Immature natural killer cell (primary cell): ENCODE results near the gene EML6. TPM values are rescaled to one million over a fixed set of nuclear protein-coding genes. Genes with fewer than 3 reads are reported as not detected.

Source experiments
- DNase-seq, 3 donors: peaks; one replicate each; pipeline ENCODE4 v3.0.0; 2022; ENCODE audit warnings: mixed read lengths in 1 of 3
- H3K27ac Mint-ChIP-seq, 6 donors: one replicate each; pipeline ENCODE4 v1.8.0; 2020; ENCODE audit warnings: mixed read lengths in 6 of 6, mild to moderate bottlenecking in 5 of 6, inconsistent platforms in 4 of 6, moderate library complexity in 3 of 6
- H3K27me3 Mint-ChIP-seq, 3 donors: one replicate each; pipeline ENCODE4 v1.8.0; 2020 to 2021; ENCODE audit warnings: low read depth in 3 of 3, mild to moderate bottlenecking in 3 of 3, mixed read lengths in 3 of 3, moderate library complexity in 3 of 3, inconsistent platforms in 1 of 3
- H3K36me3 Mint-ChIP-seq, 3 donors: one replicate each; pipeline ENCODE4 v1.8.0; 2020; ENCODE audit warnings: mixed read lengths in 3 of 3, inconsistent platforms in 2 of 3, mild to moderate bottlenecking in 2 of 3
- H3K4me1 Mint-ChIP-seq, 2 donors: one replicate each; pipeline ENCODE4 v1.8.0; 2020; ENCODE audit warnings: inconsistent platforms in 2 of 2, mild to moderate bottlenecking in 2 of 2, mixed read lengths in 2 of 2, moderate library complexity in 1 of 2
- H3K4me3 Mint-ChIP-seq, 5 donors: one replicate each; pipeline ENCODE4 v1.8.0; 2020; ENCODE audit warnings: mild to moderate bottlenecking in 5 of 5, mixed read lengths in 5 of 5, inconsistent platforms in 3 of 5, moderate library complexity in 3 of 5
- H3K9me3 Mint-ChIP-seq, 6 donors: one replicate each; pipeline ENCODE4 v1.8.0; 2020; ENCODE audit warnings: mild to moderate bottlenecking in 6 of 6, mixed read lengths in 6 of 6, inconsistent platforms in 4 of 6, moderate library complexity in 3 of 6
- polyA plus RNA-seq, 3 donors: library from polyadenylated mRNA; unstranded; fragments of 300-500 nt; fragmentation: Illumina TruSeq; gene quantifications; one replicate each; pipeline ENCODE4 v1.2.3, GENCODE V29; 2021

EML6 gene
- polyA plus RNA-seq, 3 donors from 2014 or later, result 0.02 TPM; not detected in 2

DNA sequence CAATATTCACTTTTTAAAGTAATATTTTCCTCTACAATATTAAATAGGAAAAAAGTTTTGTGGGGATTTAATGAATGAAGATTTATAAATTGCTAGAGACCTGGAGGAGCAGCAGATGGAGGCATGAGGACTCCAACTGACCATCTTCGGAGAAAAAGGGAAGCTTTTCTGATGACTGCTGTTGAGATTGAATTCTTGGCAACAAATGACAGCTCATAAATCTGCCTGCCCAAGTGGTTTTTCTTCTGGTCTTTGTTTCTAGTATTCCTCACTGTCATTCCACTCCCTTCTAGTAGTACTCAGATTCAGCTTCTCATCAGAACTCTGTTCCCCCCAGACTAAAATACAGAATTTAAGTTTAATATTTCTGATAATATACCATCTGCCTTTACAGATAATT lies 157.0 kb downstream of the EML6 start:
- H3K4me3 Mint-ChIP-seq, result no peak overlapping the region
- H3K4me1 Mint-ChIP-seq, result no peaks in the 10 kb centered on the region
- no peak for DNase-seq
- H3K36me3 Mint-ChIP-seq, result no peaks in the 10 kb centered on the region
- no peaks in the 10 kb centered on the region for H3K9me3 Mint-ChIP-seq
- peaks cover 0 to 3% (median 2%) of the 10 kb centered on the region in 3 donors for H3K27me3 Mint-ChIP-seq
- no peak overlapping the region for H3K27ac Mint-ChIP-seq

DNA sequence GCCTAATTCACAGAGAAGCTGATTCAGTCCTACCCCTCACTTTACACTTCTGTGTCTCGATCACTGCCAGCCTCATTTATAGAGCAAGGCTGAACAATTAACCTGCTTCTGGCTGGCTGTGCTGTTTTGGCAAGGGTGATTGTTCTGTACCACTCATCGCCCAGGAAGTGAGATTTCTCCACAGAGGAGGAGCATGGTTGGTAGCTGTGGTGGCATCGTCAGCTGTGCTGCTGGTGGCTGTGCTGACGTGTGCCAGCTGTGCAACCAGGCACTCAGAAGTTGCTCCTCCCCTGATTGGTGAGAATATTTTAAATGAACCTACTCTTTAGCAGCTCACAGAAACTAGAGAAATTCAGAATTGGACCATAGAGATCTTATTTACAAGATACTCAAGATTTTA lies 158.3 kb downstream of the EML6 start:
- no peak overlapping the region for H3K27ac Mint-ChIP-seq
- H3K36me3 Mint-ChIP-seq, result no peaks in the 10 kb centered on the region
- H3K4me1 Mint-ChIP-seq, result no peaks in the 10 kb centered on the region
- DNase-seq, result no peak
- no peaks in the 10 kb centered on the region for H3K9me3 Mint-ChIP-seq
- peaks cover 0 to 3% (median 2%) of the 10 kb centered on the region in 3 donors for H3K27me3 Mint-ChIP-seq
- H3K4me3 Mint-ChIP-seq, result no peak overlapping the region

DNA sequence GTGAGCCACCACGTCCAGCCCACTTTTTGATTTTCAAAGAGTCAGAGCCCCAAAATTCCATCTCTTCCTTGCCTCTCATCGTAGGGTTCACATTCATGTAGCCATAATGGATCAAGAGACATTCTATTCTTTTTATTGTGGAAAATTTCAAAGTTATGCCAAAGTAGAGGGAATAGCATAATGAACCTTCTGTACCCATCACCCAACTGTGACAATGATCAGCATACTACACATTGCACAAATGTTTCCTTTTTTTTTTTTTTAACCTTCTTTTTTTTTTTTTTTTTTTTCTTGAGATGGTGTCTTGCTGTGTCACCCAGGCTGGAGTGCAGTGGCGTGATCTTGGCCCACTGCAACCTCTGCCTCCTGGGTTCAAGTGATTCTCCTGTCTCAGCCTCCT lies 162.4 kb downstream of the EML6 start:
- no peaks in the 10 kb centered on the region for H3K4me1 Mint-ChIP-seq
- H3K27me3 Mint-ChIP-seq, result peaks cover 0 to 5% (median 2%) of the 10 kb centered on the region in 3 donors
- peaks cover 0 to 2% (median 0%) of the 10 kb centered on the region in 6 donors for H3K9me3 Mint-ChIP-seq
- DNase-seq, result no peak
- H3K4me3 Mint-ChIP-seq, result no peak overlapping the region
- no peak overlapping the region for H3K27ac Mint-ChIP-seq
- H3K36me3 Mint-ChIP-seq, result no peaks in the 10 kb centered on the region

DNA sequence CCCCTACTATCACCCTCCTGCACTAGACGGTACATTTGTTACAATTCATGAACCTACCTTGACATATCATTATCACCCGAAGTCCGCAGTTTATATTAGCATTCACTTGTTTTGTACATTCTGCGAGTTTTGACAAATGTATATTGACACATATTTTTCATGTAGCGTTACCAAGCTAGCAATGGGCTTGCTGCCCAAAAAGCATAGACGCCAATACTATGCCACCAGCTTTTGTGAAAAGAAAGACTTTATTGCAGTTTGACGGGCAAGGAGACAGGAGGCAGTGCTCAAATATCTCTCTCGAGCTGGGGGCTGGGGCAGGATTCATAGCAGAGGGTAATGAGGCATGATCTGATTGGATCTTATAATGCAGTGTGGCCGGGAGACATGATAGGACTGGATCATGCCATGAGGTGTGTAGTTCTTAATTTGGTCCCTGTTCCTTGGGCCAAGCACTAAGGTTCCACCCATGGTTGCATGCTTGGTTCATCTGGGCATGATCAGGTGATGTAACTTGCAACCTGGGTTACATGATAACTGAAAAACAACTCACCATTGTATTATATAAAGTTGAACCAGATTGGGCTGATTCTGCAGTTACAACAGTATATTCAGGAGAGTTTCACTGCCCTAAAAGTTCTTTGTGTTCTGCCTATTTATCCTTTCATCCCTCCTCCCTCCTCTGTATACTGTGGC lies 164.5 kb downstream of the EML6 start:
- Mint-ChIP-seq H3K36me3 (no peaks in the 10 kb centered on the region), H3K9me3 (peaks cover 0 to 2% (median 0%) of the 10 kb centered on the region in 6 donors), H3K27me3 (peaks cover 0 to 5% (median 2%) of the 10 kb centered on the region in 3 donors), H3K4me1 (no peaks in the 10 kb centered on the region), H3K27ac (no peak overlapping the region), H3K4me3 (no peak overlapping the region)
- DNase-seq, result no peak

DNA sequence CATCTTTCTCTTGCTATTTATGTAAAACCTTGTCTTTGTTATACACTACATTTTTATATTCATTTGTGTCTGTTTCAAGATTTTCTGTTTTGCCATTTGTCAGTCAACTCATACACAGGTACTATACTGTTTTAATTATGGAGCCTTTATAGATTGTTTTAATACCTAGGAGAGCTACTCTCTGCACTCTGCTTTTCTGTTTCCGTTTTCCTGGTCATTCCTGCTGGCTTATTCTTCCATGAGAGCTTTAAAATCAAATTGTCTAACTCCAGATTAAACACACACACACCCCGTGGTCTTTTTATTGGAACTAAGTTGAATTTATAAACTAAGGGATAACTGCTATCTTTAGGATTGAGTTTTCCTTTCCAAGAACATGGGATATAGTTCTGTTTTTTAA lies 165.6 kb downstream of the EML6 start:
- no peak for DNase-seq
- Mint-ChIP-seq H3K27me3 (peaks cover 0 to 5% (median 2%) of the 10 kb centered on the region in 3 donors), H3K9me3 (peaks cover 0 to 2% (median 0%) of the 10 kb centered on the region in 6 donors), H3K4me3 (no peak overlapping the region), H3K27ac (no peak overlapping the region), H3K4me1 (no peaks in the 10 kb centered on the region), H3K36me3 (no peaks in the 10 kb centered on the region)

DNA sequence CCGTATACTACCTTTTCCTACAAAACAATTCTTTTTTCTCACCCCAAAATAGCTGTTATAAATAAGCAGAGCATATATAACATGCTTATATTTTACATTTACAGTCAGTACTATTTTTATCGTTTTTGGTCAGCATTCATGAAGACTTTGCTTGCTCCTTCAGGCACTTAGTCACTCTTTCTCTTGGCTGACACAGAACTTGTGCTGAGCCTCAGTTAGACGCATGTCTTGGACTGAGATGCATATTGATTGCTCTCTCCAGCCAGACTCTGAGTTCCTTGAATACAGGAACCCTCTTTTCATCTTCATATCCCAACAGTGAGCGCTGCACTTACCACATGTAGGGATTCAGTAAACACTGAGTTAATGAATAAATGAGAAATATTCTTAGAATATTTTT lies 168.4 kb downstream of the EML6 start:
- H3K27me3 Mint-ChIP-seq, result peaks cover 0 to 3% (median 2%) of the 10 kb centered on the region in 3 donors
- peaks cover 0 to 2% (median 0%) of the 10 kb centered on the region in 6 donors for H3K9me3 Mint-ChIP-seq
- no peak overlapping the region for H3K27ac Mint-ChIP-seq
- no peak for DNase-seq
- H3K36me3 Mint-ChIP-seq, result no peaks in the 10 kb centered on the region
- H3K4me3 Mint-ChIP-seq, result no peak overlapping the region
- no peaks in the 10 kb centered on the region for H3K4me1 Mint-ChIP-seq

DNA sequence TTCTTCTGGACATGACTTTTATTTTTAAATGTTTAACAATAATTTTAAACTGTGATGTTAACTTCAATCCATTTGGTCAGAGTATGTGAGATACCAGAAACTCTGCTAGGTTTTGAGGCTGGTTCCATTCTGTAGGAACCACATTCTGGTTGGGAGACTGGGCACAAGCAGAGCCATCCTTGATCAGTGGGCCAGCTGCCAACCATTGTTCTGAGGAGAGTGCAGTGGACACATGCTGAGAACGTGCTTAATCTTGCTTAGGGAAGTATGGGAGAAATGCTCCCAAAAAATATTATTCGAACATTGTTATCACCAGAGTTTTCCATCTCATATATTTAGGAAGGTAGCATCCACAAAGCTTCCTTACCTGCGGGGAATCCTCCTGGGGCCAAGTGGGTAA lies 171.0 kb downstream of the EML6 start:
- Mint-ChIP-seq H3K4me1 (no peaks in the 10 kb centered on the region), H3K36me3 (no peaks in the 10 kb centered on the region), H3K27ac (no peak overlapping the region), H3K9me3 (no peaks in the 10 kb centered on the region), H3K4me3 (no peak overlapping the region), H3K27me3 (peaks cover 0 to 2% (median 0%) of the 10 kb centered on the region in 3 donors)
- DNase-seq, result no peak

DNA sequence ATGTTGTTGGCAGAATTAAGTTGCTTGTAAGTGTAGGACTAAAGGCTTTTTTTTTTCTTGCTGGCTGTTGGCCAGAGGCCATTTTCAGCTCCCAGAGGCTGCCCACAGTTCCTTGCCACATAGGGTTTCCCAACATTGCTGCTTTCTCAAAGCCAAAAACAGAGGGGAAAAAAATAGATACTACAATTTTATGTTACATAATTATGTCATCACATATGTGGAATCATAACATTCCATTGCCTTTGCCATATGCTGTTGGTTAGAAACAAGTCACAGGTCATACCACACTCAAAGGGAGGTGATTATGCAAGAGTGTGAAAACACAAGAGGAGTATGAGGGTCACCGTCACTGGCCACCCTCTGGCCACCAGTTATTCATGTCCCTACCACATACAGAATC lies 172.3 kb downstream of the EML6 start:
- peaks cover 0 to 2% (median 0%) of the 10 kb centered on the region in 3 donors for H3K27me3 Mint-ChIP-seq
- DNase-seq, result no peak
- H3K4me1 Mint-ChIP-seq, result no peaks in the 10 kb centered on the region
- no peaks in the 10 kb centered on the region for H3K36me3 Mint-ChIP-seq
- H3K9me3 Mint-ChIP-seq, result no peaks in the 10 kb centered on the region
- H3K27ac Mint-ChIP-seq, result no peak overlapping the region
- H3K4me3 Mint-ChIP-seq, result no peak overlapping the region

DNA sequence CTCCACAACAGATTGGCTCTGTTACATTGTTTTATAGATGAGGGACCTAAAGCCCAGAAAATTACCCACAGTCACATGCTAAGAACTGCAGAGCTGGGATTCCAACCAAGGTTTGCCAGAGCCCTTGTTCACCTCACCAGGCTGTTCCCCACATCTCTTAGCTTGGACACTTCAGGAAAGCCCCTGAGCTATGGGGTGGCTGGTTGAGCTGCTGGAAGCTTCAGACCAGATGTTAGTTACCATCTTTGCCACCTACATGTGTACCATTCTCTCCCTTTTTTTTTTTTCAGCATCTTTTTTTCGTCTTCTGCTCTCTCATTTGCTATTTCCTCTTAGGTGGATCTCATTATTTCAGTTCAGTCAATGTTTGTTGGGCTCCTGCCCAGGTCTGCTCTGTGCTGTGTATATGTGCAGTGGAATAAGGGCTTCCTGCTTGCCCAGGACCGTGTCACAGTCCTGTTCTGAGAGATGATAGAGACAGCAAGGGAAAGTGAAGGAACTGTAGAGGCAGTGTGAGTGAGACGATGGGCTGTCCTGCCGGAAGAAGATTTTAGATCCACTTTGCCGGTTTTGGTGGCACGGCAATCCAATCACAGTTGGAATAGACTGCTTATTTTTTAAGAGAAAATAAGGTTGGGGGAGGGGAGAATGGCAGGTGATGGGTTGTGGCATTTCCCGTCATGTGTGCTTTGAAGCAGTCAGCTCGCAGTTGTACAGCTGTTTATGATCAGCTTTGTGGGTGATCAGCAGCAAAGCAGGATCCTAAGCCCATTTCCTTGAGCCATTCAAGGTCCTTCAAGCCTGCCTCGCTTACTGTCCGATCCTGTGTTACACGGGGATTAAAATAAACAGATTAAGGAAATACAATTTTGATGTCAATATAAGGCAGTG lies 174.2 kb downstream of the EML6 start:
- Mint-ChIP-seq H3K27ac (no peak overlapping the region), H3K4me3 (no peak overlapping the region), H3K9me3 (no peaks in the 10 kb centered on the region), H3K4me1 (no peaks in the 10 kb centered on the region), H3K36me3 (no peaks in the 10 kb centered on the region), H3K27me3 (peaks cover 0 to 2% (median 0%) of the 10 kb centered on the region in 3 donors)
- DNase-seq, result no peak

DNA sequence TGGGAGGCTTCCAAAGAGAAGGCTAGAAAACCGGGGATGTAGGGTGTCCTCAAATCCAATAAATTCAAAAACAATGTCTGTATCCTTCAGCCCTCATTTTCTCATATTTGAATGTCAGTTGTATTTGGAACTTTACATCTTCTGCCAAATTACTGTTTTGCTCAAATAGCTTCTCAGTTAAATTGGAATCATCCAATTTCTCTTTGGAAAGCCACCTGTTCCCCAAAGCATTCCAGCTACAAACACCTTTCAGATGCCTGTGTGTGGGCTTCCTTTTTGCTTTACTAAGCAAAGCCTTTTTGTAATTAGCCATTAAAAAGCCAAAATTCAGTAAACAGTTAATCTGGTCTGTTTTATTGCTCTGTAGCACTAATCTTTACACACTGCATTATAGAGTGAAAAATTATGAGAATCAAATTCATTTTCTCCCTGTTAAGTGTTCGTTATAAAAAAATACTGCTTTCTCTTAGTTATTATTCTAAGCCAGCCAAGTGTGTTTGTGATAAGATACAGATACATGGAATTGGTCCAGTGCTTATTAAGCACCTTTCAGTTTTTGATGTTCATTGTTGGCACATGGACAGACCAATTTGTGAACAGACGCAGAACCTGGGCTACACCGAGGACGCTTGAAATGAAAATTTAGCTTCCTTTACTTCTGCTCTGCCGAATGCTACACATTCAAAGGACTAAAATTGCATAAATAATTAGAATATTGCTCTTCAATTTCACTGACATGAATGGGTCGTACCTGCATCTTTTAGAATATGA lies 175.2 kb downstream of the EML6 start:
- no peak for DNase-seq
- Mint-ChIP-seq H3K9me3 (no peaks in the 10 kb centered on the region), H3K27ac (no peak overlapping the region), H3K36me3 (no peaks in the 10 kb centered on the region), H3K4me1 (peaks cover 1 to 2% of the 10 kb centered on the region in 2 donors), H3K4me3 (no peak overlapping the region), H3K27me3 (peaks cover 0 to 2% (median 0%) of the 10 kb centered on the region in 3 donors)

DNA sequence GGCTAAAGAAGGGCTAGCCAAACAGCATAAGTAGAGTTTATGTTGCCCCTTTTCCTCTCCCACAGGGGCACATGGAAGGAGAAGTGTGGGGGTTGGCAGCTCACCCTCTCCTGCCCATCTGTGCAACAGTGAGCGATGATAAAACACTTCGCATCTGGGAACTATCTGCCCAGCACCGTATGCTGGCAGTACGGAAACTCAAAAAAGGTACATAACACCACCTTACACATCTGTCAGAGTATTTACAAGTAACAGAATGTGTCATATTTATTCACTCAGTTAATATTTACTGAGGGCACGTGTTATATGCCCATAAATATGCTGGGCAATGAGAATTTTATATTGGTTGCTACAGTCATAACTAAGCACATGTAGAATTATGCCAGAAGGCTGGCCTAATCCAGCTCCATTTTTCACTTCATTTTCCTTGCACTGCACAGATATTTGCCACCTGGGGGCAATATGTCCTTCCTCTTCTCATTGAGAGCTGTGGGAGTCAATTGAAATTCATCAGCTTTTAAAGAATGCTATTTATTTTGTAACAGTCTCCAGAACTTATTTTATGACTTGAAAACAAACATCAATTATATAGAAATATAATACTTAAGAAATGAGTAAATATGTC lies 176.2 kb downstream of the EML6 start:
- no peak overlapping the region for H3K4me3 Mint-ChIP-seq
- H3K9me3 Mint-ChIP-seq, result no peaks in the 10 kb centered on the region
- peak; percentile 28 to 38 (median 37) for DNase-seq
- peaks cover 12% of the 10 kb centered on the region in 2 donors for H3K4me1 Mint-ChIP-seq
- H3K36me3 Mint-ChIP-seq, result peaks cover 0 to 4% (median 0%) of the 10 kb centered on the region in 3 donors
- H3K27me3 Mint-ChIP-seq, result peaks cover 0 to 2% (median 2%) of the 10 kb centered on the region in 3 donors
- no peak overlapping the region for H3K27ac Mint-ChIP-seq

DNA sequence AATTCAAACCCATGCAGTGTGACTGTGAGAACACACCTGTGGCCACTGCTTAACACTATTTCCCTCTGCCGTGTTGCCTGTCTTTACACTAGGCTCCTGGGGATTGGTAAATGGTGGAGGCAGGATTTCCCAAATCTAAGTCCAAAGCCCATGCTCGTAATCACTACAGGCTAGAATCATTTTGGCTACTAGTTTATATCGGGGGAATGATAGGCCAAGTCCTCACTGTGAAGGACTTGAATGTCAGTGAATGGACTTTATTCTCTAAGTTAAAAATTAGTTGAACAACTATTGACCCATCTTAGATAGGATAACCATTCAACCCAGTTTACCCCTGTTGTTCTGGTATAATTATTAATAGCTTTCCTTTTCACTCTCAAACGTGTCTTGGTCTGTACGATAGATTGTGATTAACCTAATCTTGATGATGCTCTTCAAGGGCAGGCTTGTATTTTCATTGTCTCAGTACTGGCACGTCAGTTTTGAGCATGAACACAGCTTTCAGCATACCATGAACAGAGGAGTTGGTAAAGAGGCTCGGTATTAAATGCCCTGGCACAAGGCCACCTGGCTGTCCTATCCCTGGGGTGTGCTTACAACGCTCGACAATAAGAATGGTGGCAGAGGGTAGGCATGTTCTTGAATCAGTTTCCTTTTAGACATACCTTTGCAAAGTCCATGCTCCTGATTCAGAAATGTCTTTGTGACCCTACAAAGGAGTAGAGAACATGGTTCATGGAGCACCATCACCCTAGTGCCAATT lies 177.9 kb downstream of the EML6 start:
- no peak for DNase-seq
- H3K27me3 Mint-ChIP-seq, result peaks cover 0 to 2% (median 2%) of the 10 kb centered on the region in 3 donors
- H3K27ac Mint-ChIP-seq, result peak overlapping the region in 1 of 6 donors; percentile 20
- no peaks in the 10 kb centered on the region for H3K9me3 Mint-ChIP-seq
- no peak overlapping the region for H3K4me3 Mint-ChIP-seq
- peaks cover 17 to 18% of the 10 kb centered on the region in 2 donors for H3K4me1 Mint-ChIP-seq
- H3K36me3 Mint-ChIP-seq, result peaks cover 0 to 4% (median 0%) of the 10 kb centered on the region in 3 donors

DNA sequence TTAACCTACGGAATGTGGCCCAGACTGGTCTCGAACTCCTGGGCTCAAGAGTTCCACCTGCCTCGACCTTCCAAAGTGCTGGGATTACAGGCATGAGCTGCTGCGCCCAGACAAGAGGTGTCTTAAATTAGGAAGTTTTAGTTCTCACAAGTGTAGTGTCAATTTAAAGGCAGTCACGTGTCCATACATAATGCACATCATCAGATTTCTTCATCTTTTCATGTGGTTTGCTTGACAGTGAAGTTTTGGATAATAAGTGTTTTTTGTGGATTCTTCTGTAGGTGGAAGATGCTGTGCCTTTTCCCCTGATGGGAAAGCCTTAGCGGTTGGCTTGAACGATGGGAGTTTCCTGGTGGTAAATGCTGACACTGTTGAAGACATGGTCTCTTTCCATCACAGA lies 179.3 kb downstream of the EML6 start:
- Mint-ChIP-seq H3K4me3 (no peak overlapping the region), H3K27ac (peak overlapping the region in 1 of 6 donors; percentile 75), H3K27me3 (peaks cover 0 to 2% (median 2%) of the 10 kb centered on the region in 3 donors), H3K36me3 (peaks cover 0 to 4% (median 0%) of the 10 kb centered on the region in 3 donors), H3K9me3 (no peaks in the 10 kb centered on the region), H3K4me1 (peaks cover 17 to 18% of the 10 kb centered on the region in 2 donors)
- no peak for DNase-seq
